Stimulated activated naive CD8-positive, alpha-beta T cell treated with anti-CD3 and anti-CD28 coated beads, Interleukin-15, Interleukin-2, amounts not matched to agents 100 ng/mL and 50 ng/mL, for 24 hours (primary cell): Measurements from ENCODE around the gene FAM120B.

ENCODE experiments used
- H3K27ac Mint-ChIP-seq: one replicate; pipeline ENCODE4 v1.8.0; 2021; ENCODE audit warnings: mild to moderate bottlenecking, mixed read lengths
- H3K27me3 Mint-ChIP-seq: one replicate; pipeline ENCODE4 v1.8.0; 2021; ENCODE audit warnings: mixed read lengths
- H3K36me3 Mint-ChIP-seq: one replicate; pipeline ENCODE4 v1.8.0; 2021; ENCODE audit warnings: low read depth, mixed read lengths
- H3K4me1 Mint-ChIP-seq: one replicate; pipeline ENCODE4 v1.8.0; 2021; ENCODE audit warnings: low read depth, mixed read lengths
- H3K4me3 Mint-ChIP-seq: one replicate; pipeline ENCODE4 v1.8.0; 2021; ENCODE audit warnings: mild to moderate bottlenecking, mixed read lengths
- H3K9me3 Mint-ChIP-seq: one replicate; pipeline ENCODE4 v1.8.0; 2021; ENCODE audit warnings: mixed read lengths

The FAM120B gene

DNA sequence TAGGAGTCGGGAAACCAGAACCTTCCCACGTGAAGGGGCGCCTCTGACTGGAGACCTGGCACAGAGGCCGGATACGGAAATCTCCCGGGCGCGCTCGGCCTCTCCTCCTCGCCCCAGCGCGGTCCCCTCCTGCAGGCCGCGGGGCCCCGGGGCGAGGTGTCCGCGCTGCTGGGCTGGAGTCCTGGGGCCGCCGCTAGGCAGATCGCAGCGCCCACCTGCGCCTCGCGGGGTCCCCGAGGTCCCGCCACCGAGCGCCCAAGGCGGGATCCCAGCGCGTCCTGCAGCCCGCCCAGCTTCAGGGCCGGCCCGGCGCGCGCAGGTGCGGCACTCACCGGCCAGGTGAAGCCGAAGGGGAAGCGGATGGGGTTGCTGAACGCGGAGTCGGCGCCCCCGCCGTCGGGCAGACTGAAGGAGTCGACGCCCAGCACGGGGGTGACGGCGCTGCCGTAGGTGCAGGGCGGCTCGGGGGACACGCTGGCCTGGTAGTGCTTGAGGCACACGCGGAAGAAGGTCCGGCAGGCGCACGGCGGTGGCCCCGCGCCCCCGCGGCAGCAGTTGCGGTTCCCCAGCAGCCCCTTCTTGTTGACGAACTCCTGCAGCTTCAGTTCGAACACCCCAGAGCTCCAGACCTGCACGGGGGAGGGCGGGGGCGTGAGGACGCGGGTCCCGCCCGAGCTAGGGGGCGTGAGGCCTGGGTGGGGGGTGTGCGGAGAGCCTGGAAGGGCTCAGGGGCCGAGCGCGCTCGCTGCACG, 17.2 kb upstream of the FAM120B start:
- Mint-ChIP-seq H3K4me1 (peaks cover 28% of the 10 kb centered on the region), H3K9me3 (no peaks in the 10 kb centered on the region), H3K36me3 (peaks cover 6% of the 10 kb centered on the region), H3K27ac (no peak overlapping the region), H3K27me3 (peaks cover 35% of the 10 kb centered on the region), H3K4me3 (peak overlapping the region; percentile 80)

DNA sequence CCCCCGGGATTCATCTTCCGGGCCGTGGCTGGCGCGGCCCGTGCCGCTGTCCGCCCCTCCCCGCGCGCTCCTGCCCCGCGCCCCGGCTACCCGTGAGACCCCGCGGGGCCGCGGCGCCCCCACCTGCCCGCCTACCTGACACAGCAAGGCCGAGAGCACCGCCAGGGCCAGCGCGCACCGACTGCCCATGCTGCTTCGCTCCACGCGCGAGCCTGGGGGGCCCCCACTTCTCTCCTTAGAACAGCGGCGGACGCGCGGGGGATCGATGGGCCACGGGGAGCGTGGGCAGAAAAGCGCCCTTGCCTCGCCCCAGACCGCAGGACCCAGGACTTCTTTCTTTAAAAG, 16.6 kb upstream of the FAM120B start:
- Mint-ChIP-seq H3K36me3 (peaks cover 6% of the 10 kb centered on the region), H3K4me3 (peak overlapping the region; percentile 85), H3K27ac (no peak overlapping the region), H3K9me3 (no peaks in the 10 kb centered on the region), H3K27me3 (peaks cover 41% of the 10 kb centered on the region), H3K4me1 (peaks cover 32% of the 10 kb centered on the region)

DNA sequence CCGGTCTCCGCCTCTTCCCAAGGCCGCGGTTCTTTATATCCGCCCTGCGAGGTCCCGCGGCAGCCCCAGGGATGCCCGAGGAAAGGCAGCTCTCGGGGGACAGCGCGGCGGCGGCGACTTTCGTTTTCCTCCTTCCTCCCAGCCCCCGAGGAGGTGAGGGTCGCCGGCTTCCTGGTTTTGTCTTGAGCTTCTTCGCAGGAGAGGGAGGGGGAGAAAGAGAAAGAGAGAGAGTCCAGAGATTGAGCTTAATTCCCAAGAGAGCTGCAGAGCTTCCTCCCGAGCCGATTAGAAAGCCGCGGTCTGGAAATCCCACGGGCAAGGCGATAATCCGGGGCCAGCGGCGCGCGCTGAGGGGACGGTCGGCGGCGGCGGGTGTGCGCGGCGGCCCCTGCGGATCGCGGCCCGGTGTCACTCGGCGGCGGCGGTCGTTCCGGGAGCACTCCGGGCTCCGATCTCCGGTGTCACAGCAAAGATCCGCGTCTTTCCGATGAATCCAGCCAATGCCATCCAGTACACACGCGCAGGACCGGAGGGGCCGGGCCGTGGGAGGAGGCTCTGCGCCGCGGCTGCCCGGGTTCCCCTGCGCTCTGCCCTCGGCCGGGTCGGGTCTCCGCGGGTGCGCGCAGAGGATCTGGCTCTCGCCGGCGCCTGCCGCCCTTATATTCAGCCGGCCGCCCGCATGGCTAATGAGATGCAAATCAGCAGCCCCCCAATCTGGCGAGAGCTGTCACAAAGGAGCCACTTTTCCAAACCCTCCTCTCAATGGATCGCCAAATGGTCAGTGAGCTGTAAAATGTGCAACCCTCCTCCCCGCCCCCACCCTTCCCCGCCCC, 16.0 kb upstream of the FAM120B start, which contains the start of gene DLL1:
TSS of gene DLL1 (minus strand) at position 783 of the 833 bp plus-strand sequence. CDS start 939 bp downstream, outside the sequence.
- Mint-ChIP-seq H3K4me1 (peaks cover 35% of the 10 kb centered on the region), H3K27me3 (peaks cover 44% of the 10 kb centered on the region), H3K27ac (no peak within 1 kb of the TSS), H3K9me3 (no peaks in the 10 kb centered on the region), H3K4me3 (peak within 1 kb of the TSS; percentile 85), H3K36me3 (peaks cover 6% of the 10 kb centered on the region)

DNA sequence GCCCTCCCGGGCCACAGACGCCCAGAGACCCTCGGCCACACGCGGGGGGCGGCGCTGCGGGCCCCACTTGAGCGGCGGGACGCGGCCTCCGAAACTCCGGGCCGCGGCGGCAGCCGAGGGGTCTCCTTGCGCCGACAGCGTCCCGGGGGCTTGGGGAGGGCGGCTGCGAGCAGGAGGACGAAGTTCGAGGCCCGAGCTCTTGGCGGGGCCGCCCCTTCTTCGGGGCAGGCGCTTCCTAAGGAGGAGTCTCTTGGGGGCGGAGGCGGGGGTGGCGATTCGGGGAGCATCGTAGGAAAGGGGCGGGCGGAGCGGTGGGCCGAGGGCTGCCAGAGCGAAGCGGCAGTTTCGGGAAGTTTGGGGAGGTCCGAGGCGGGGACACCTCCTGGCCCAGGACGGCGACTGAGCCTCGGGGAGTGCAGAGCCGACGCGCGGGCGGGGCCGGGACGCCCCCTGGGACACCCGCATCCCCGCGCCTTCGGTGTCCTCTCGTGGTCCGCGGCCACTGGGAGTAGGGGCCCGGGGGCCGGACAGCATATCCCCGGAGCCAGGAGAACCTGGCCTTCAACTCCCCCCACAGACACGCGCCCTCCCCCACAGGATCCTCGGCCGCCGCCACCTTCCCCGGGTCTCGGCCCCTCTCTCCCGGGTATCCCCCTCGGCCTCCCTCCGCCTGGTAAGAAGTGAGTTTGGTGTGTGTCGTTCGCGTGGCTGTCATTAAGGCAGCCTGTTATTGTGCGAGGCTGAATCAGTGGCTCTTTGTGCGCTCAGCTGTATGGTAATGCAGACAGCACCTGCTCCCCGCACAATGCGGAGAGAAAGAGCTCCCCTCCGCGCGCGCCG, 15.1 kb upstream of the FAM120B start:
- H3K4me3 Mint-ChIP-seq = peak overlapping the region; percentile 85
- H3K36me3 Mint-ChIP-seq = peaks cover 6% of the 10 kb centered on the region
- peaks cover 35% of the 10 kb centered on the region for H3K4me1 Mint-ChIP-seq
- peaks cover 44% of the 10 kb centered on the region for H3K27me3 Mint-ChIP-seq
- no peak overlapping the region for H3K27ac Mint-ChIP-seq
- H3K9me3 Mint-ChIP-seq = no peaks in the 10 kb centered on the region

DNA sequence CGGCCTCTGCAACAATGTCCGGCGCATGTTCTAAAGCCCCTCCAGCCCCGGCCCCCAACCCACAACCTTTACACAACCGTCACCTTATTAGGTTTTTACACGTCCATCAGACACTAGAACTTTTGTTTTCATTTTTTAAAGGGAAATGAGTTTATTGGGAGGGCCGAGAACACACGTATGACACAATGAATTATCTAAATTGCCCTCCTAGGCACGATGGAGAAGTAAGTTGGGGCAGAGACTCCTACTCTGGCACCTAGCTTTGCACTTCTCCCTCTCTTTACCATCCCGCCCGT, 14.5 kb upstream of the FAM120B start:
- Mint-ChIP-seq H3K9me3 (no peaks in the 10 kb centered on the region), H3K4me3 (peak overlapping the region; percentile 80), H3K4me1 (peaks cover 35% of the 10 kb centered on the region), H3K36me3 (peaks cover 6% of the 10 kb centered on the region), H3K27ac (no peak overlapping the region), H3K27me3 (peaks cover 44% of the 10 kb centered on the region)

DNA sequence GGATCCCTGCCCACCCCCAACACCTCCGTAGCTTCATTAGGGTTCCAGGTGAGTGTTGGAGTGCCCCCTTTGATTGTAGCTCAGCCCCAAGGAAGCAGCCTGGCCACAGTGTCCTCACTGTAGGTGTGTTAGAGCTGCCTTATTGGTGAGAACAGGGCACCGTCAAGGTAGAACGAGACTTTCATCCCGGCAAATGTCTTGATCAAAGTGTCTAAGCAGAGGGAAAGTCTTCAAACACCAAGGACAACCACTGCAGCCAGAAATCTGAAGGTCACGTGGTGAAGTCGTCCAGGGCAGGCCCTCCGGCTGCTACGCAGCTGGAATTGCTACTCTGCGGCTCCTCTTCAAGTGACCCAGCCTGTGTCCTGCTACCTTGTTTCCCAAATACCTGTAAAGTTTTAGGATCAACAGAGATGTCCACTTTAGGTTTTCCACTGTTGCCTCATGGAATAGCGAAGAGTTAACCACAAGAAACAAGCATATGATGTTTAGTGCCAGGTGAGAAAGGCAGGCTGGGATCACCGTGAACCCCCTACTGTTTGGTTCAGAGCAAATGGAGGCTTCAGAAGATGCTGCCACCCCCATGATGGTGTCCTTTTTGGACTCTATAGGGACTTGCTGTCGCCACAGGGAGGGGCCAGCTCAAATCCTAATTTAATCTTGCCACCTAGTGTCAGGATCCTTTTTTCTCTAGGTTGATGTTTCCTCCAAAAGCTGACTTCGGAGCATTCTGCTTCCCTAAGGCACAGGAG, 14.0 kb upstream of the FAM120B start:
- H3K27me3 Mint-ChIP-seq = peaks cover 49% of the 10 kb centered on the region
- H3K27ac Mint-ChIP-seq = no peak overlapping the region
- H3K4me3 Mint-ChIP-seq = peak overlapping the region; percentile 80
- H3K4me1 Mint-ChIP-seq = peaks cover 35% of the 10 kb centered on the region
- peaks cover 6% of the 10 kb centered on the region for H3K36me3 Mint-ChIP-seq
- no peaks in the 10 kb centered on the region for H3K9me3 Mint-ChIP-seq

DNA sequence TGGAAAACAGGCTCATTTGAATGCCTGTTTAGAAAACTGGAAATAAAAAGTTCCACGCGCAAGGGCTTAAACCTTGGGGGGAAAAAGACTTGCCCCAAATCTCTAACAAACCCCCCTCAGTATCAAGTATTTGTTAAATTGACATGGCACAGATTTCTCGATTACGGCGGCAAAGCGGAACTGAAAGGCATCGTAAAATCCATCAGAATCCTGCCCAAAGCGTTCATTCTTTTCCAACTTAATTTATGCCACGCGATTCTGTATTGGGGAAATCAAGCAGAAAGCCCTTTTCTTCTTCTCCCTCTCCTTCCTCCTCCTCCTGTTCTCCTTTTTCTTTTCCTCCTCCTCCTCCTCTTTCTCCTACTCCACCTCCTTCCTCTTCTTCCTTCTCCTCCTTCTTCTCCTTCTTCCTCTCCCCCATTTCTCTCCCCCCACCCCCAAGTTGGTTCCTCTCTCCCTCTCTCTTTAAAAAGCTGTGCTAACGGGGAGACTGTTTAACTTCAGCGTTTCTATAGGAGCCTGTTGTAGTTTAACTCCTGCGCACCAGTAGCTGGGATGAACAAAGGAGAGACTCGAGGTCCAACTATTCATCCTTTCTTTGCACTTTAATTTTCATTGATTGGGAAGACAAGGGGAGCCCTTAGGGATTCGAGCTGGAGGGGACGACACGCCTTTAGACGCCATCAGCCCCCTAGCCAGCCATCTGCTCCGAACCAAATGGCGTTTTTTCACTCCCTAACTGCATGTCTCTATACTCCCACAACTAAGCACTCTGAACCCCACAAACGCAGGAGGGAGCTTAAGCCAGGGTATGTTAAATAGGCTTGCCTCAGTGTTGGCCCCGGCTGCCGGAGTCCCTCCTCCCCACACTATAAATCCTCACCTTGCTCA, 13.0 kb upstream of the FAM120B start:
- Mint-ChIP-seq H3K27ac (no peak overlapping the region), H3K36me3 (peaks cover 4% of the 10 kb centered on the region), H3K4me1 (peaks cover 30% of the 10 kb centered on the region), H3K4me3 (no peak overlapping the region), H3K9me3 (no peaks in the 10 kb centered on the region), H3K27me3 (peaks cover 56% of the 10 kb centered on the region)

DNA sequence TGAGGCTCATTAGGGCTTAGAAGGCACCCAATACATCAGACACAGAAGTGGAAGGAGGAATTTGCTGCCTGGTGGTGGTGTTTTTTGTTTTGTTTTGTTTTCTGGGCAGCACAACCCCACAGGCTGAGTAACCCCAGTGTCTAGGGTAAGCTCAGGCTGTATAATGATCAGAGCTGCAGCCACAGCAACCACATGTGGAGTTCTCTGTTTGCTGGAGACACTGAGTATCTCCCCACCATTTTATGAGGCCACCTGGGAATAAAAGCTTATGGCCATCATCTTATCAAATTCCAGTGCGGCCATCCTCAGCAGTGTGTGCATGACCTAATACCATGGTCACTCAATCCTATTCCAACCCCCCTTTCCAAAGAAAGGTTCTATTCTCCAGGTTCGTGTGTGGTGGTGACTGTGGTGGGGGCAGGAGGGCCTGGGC, 12.2 kb upstream of the FAM120B start:
- peaks cover 25% of the 10 kb centered on the region for H3K4me1 Mint-ChIP-seq
- H3K36me3 Mint-ChIP-seq = no peaks in the 10 kb centered on the region
- H3K9me3 Mint-ChIP-seq = no peaks in the 10 kb centered on the region
- no peak overlapping the region for H3K27ac Mint-ChIP-seq
- H3K27me3 Mint-ChIP-seq = peaks cover 57% of the 10 kb centered on the region
- H3K4me3 Mint-ChIP-seq = no peak overlapping the region

DNA sequence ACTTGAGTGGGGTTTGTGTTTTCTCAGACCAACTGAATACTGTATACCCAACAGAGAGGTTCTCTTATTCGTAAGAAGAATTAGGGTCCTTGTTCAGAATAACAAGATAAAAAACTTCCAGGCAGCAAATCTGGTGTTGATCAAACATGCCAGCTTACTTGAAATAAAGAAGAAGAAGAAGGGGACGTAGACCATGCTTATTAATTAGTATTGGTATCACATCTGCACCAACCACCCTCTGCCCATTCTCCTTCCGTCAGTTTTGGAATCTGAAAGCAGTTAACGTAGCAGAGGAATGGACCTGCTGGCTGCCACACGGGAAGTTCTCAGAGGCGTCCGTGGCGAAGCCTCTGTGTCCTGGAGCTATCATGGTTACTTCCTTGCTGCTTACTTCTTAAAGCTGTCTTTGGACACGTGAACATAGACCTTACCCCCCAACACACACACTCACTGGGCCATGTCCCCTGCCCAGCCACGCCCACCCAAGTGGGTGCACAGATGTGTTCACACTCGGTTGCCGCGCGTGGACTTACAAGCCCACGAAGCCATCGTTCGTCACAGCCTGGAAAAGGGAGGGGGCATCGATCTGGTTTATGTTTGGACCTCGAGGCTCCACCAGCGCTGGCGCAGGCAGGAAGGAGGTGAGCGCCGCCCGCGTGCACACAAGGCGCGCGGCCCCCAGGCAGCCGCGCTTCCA, 11.6 kb upstream of the FAM120B start:
- Mint-ChIP-seq H3K27me3 (peaks cover 64% of the 10 kb centered on the region), H3K36me3 (no peaks in the 10 kb centered on the region), H3K9me3 (no peaks in the 10 kb centered on the region), H3K27ac (no peak overlapping the region), H3K4me3 (peak overlapping the region; percentile 68), H3K4me1 (peaks cover 25% of the 10 kb centered on the region)

DNA sequence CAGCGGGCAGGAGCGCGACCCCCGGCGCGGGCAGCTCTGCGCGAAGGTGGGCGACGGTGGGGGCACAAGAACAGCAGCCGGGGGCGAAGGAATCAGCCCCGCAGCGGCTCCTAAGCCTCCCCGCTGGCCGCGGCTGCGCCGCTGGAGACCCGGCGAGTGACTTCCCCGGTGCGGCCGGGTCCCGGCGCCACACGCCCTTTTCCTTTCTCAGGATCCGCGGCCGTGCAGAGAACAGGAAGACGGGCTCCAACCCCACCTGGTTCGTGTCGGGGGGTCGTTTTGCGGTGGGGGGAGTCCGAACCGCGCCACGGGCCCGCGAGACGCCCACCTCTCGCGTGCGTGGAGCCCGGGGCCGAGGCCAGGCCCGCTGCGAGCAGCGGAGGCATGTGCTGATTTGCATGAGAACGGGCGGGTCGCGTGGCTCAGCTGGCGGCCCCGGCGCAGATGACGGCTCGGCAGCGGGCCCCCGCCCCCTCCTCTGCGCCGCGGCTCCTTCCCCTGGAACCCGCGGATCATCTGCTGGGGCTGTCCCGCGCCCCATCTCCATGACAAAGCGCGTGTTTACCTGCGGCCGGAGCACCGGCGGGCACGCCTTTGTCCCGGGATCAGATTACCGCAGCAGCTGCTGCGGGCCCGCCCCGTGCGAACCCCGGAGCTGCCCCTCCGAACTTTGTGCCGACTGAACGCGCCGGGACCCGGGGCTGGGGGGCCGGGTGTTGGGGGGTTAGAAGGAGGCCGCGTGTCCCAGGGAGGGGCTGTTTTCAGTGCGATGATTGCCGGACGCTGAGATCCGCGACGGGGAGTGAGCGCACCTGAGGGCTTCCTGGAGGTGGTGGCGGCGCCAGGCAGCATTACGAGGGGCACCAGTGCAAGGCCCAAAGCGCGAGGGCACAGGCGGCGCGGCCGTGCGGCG, 10.8 kb upstream of the FAM120B start:
- peak overlapping the region; percentile 71 for H3K4me3 Mint-ChIP-seq
- H3K9me3 Mint-ChIP-seq = no peaks in the 10 kb centered on the region
- peaks cover 71% of the 10 kb centered on the region for H3K27me3 Mint-ChIP-seq
- H3K4me1 Mint-ChIP-seq = peaks cover 25% of the 10 kb centered on the region
- no peaks in the 10 kb centered on the region for H3K36me3 Mint-ChIP-seq
- H3K27ac Mint-ChIP-seq = no peak overlapping the region

DNA sequence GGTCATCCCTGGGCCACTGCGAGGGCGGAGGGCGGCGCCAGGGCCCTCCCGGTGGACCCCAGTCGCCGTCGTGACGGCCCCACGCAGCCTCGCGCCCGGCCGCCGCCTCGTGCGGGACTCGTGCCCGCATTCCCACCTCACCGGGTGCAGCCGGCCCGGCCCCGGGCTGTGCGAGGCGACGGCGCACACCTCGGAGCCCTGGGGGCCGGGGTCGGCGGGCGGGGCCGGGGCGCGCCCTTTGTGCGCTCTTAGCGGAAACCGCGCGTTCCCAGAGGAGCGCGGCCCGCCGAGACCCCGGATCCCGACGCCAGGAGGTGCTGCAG, 10.2 kb upstream of the FAM120B start:
- Mint-ChIP-seq H3K27ac (no peak overlapping the region), H3K36me3 (peaks cover under 1% of the 10 kb centered on the region), H3K4me3 (no peak overlapping the region), H3K4me1 (peaks cover 25% of the 10 kb centered on the region), H3K27me3 (peaks cover 71% of the 10 kb centered on the region), H3K9me3 (peaks cover 1% of the 10 kb centered on the region)

DNA sequence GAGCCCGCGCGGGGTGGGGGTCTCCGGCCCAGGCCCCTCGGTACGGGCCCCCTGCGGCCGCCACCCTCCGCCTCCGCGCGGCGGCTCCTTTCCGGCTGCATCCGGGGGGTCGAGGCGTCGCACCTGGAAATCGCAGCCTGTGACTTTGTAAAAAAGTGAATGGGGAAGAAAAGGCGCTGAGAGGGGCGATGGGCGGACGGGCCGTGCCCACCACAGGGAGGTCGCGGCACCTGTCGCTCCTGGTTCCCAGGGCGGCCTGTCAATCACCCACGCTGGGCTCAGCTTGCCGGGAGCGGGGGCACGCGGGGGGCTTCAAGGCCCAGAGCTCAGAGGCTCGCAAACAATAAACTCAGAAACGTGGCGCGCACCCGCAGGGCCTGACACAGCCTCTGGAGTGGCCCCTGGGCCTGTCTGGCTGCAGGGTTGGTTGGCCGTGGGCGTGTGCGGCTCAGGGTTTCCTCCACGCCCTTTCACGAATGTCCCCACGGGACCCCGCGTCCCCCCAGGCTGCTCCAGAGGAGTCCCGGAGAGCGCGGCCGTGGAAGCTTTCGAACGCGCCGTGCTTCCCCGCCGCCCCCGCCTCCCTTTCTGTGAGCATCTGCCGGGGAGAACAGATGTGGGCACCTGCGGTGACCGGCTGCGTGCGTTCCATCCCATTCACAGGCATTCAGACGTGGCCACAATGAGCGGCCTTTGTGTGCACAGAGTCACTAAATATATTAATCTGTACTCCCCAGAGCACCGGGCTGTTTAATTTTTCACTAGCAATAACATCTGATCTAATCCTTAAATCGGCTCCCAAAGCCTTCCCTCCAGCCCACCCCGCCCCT, 9.6 kb upstream of the FAM120B start:
- no peak overlapping the region for H3K27ac Mint-ChIP-seq
- H3K4me3 Mint-ChIP-seq = no peak overlapping the region
- H3K27me3 Mint-ChIP-seq = peaks cover 73% of the 10 kb centered on the region

More for the DNA sequence above, 9.6 kb upstream of the FAM120B start:
- peaks cover 7% of the 10 kb centered on the region for H3K9me3 Mint-ChIP-seq
- peaks cover 21% of the 10 kb centered on the region for H3K4me1 Mint-ChIP-seq
- H3K36me3 Mint-ChIP-seq = peaks cover 4% of the 10 kb centered on the region
